Stimulated activated CD4-positive, alpha-beta T cell treated with anti-CD3 and anti-CD28 coated beads, Interleukin-2, amount 100 ng/mL, for 48 hours (primary cell): ENCODE results near the gene MAP7D1.

Source experiments
- DNase-seq, 2 donors: peaks; one replicate each; pipeline ENCODE4 v3.0.0-alpha.2; 2020

The MAP7D1 gene

DNA sequence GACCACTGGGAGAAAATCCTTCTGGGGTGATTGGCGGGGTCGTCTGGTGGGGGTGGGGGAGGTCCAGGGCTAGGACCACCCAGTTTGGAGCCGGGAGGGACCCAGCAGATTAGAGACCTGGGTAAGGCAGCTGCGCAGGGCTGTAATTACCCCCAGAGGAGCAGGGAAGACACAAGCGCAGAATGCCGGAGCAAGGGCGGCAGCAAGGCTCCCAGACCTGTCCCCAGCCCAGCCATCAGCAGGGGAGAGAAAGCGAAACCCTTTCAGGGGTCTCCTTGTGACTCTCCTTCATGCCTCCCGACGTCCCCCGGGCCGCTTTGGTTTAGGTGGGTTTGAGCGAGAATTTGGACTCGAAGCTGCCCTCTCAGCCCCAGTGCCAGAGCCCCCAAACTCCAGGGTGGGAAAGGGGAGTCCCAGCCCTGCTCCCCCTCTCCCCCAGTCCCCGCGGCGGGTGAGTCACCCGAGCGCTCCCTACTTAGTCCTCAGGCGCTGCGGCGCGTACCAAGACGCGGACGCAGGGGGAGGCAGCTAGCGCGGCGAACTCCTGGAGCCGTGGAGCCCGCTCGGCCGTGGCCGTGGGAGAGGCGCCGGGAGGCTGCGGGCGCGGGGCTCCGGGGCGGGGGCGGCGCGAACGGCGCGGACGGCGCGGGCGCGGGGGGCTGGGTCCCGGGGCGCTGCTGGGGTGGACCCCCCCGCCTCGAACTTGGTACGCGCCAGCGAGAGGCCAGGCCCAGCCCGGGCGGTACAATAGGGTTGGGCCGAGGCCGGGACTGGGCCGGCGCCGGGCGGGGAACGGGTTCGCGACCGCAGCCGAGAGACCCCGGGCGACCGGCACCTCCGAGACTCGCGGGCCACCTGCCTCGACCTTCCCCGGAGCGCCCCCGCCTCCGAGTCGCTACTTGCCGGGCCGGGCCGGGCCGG is at the start of gene MAP7D1:
Gene MAP7D1 (plus strand): TSS at position 753 of the 921 bp plus-strand sequence. CDS start 258 bp downstream, outside the sequence.
- DNase-seq, result peak; percentile 77 to 80

- DNase-seq, result no peak
Measured at GRCh38 chr1:36106269-36106668, 49.7 kb upstream of the MAP7D1 start.

DNA sequence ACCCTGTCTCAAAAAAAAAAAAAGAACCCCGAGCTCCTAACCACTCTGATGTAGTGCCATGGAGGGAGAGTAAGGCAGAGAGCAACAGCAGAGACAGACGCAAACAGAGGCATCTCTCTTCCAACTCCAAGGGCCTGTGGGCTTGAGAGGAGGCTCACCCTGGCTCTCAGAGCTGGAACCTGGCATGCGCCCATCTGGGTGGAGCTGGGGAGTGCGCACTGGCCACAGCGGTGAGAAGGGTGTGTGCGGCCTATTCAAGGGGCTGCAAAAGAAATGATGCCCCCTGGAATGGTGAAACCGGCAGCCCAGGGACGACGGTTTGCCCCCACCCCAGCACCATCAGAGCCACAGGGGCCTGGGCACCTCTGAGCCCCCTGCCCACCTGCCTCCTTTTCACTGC is 48.6 kb upstream of the MAP7D1 start:
- DNase-seq, result no peak

- no peak for DNase-seq
Measured at GRCh38 chr1:36108314-36108713, 47.6 kb upstream of the MAP7D1 start.

DNA sequence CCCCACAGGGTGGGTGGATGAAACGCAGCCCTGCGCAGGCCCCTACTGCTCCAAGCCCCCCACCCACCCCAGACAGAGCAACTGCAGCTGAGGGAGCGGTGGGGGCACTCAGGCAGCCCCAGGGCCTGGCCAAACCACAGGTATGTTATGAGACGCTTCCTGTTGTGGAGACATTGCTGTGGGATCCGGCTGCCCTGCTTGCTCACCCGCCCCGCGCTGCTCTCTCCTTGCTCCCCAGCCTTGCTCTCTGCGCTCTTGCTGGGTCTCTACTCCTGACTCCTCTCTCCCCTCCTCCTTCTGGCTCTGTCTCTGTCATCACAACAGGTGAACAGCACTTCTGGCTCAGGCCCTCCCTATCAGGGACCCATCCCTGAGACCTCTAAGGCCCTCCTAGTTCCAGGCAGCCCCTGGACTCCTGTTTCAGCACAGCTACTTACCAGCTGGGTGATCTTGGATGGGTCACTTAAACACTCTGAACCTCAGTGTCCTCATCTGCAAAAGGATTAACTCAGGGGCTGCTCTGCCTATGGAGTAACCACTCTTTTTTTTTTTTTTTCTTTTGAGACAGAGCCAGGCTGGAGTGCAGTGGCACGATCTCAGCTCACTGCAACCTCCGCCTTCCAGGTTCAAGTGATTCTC is 46.8 kb upstream of the MAP7D1 start:
- peak in 1 of 2 donors; percentile 32 for DNase-seq

GRCh38 chr1:36111151-36111550 is 44.8 kb upstream of the MAP7D1 start:
- no peak for DNase-seq

DNA sequence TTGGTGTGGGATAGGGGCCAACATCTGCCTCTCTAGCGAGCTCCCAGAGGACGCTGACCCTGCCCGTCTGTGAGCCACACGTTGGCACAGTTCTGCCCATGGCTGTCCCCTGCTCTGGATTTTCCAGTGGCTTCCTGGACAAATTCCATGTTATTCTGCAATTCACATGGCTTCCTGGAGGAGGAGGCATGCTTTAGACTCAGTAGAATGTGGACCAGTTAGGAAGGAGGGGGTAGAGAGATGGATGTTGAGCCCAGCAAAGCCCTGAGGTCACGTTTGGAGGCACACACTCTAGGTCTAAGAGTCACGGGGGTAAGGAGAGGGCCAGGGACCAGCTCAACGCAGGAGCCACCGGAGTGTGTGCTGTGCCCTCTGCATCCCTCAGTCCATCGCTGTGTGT is 43.1 kb upstream of the MAP7D1 start:
- DNase-seq, result no peak

DNA sequence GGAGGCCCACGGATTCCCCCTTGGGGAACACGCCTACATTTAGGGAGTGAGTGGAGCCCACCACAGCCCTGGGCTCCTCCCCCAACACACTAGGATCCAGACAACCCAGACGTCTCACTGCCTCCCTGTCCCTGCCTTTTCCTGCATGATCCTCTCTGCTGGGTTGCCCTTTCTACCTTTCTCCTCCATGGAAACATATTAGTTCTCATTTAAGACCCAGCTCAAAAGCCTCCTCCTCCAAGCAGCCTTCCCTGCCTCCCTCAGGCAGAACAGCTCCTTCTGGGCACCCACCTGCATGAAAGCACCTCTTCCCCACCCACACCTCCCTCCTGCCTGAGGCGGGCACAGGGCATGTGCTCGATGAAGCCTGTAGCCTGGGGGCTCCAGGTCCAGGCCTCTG is 41.6 kb upstream of the MAP7D1 start:
- no peak for DNase-seq

DNA sequence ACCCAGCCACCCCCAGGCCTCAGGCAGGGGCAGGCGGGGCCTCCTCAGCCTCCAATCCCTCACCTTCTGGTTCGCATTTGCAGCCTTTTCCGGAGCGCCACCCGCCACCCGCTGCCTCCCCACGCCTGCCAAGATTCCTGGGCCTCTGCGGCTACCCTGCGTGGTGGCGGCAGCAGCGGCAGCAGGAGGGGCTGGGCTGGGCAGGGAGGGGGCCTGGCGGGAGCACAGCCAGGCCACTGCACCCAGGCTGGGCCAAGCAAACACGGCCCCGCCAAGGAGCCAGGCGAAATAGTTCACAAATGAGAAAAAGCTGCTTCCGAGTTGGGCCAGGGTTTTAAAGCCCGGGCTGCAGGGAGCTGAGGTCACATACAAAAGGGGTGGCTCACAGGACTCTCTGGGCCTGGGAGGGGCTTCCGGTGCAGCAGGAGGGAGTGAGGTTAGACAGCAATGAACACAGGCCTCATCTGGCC is 40.7 kb upstream of the MAP7D1 start:
- DNase-seq, result no peak

GRCh38 chr1:36115931-36116330 is 40.0 kb upstream of the MAP7D1 start:
- no peak for DNase-seq

GRCh38 chr1:36116901-36117300 is 39.1 kb upstream of the MAP7D1 start:
- no peak for DNase-seq

DNA sequence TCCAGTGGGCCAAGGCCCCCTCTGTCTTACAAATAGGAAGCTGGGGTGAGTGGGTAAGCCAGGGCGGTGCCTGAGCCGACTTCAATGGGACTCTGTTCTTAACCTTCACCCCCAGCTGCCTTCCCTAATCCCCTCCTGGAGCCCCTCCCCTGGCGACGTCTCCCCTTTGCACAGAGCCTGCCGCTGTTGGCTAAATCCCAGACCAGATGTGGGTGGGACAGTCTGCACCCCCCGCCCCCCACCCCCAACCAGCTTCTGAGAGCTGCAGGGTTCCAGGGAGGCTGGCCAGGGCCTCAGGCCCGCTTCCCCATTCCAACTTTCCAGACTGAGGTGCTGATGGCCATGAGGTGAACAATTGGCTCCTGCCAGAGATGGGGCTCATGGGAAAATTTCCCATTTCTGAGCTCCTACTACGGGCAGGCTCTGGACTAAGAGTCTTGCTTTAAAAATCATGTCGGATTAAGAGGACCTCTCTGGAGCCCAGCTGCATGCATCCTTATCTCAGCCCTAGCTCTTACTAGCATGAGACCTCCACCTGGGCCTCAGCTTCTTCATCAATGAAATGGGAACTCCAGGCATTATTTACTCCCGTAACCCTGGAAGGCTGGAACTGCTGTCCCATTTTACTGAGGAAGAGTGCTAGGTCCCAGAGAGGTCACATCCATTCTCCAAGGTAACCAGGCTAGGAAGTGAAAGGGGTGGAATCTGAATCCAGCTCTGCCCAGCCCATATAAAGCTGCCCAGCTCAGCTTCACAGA is 37.3 kb upstream of the MAP7D1 start:
- no peak for DNase-seq

DNA sequence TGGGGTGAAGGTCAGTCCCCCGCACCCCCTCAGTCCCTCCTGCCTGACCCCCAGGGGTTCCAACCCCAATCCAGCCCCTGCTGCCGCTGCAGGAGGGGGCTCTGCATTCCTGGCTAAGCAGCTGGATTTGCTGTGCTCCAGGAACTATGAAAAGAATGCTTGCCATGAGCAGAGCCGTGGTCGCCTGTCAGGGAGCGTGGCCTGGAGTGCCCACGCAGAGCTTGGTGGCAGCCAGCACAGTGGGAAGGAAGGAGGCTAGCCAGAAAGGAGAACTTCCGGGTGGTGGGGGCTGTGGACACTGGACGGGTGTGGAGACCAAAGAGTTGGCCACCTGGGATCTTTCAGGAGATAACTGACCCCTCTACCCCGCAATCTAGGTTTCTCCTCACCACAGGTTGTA is 36.5 kb upstream of the MAP7D1 start:
- DNase-seq, result no peak

GRCh38 chr1:36122062-36123030 is 33.6 kb upstream of the MAP7D1 start:
- no peak for DNase-seq

- DNase-seq, result no peak
Measured at GRCh38 chr1:36123356-36123755, 32.6 kb upstream of the MAP7D1 start.

DNA sequence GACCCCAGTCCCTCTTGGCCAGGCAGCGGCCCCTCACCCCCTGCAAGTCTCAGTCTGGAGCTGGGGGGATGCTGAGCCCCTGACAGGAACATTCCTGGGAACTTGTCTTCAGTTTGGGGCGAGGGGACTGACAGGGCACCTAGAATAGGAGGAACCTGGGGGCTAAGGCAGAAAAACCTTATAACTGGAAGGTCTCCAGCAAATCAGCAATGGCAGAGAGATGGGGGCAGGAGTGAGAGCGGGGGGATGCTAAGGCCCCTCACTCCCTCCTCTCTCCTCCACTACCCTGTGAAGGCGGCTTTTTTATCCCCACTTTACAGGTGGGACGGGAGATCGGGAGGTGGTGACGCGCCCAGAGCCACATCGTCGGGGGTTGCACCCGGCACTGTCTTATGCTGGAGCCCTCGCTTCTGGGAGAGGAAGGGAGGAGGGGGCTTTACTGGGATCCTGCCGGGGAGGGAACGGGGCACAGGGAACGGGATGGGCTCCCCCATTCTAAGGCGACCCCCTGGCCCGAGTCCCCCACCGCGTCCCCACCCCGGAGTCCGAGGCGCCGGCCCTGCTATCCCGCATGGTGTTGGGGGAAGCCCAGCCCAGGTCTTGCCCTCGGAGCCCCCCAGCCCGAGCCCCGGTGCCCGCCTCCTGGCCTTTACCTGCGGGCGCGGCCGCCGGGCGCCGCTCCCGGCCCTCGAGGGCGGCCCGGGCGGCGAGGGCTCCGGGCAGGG is 31.4 kb upstream of the MAP7D1 start:
- DNase-seq, result no peak

DNA sequence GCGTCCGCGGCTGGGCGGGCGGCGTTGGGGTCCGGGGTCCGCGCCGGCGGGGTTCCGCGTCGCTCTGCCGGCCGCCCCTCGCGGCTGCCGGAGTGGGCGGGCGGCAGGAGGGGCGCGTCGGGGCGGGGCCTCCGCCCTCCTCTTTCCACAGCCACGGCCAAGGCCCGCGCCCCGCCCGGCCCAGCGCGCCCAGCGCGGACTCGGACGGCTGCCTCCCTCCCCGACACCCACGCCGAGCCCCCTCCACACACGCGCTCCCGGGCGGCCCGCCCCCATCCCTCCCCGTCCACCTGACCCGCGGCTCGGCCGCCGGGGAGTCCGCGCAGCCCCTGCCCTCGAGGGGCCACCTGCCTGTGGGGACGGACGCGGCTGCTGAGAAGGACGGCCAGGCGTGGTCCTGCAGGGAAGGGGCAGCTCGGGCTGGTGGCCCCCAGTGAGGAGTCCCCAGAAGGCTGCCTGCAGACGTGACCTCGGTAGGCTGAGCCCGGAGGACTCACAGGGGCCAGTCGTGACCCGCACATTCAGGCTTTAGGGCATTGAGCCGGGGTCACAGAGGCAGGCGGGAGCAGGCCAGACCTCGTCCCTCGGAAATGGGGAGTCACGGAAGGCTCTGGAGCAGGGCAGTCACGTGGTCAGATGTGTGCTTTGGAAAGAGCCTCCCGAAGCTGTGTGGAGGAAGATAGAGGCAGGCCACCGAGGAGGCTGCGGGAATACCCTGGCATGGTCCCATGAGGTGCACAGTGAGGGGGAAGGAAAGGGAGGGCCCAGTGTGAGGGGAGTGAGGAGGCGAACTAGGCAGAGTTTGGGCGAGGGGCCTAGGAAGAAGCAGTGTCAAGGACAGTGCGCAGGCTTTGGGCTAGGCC is 30.6 kb upstream of the MAP7D1 start, which contains the start of gene COL8A2:
Gene COL8A2 (minus strand): TSS at position 94 of the 863 bp plus-strand sequence. CDS start 24,980 bp downstream, outside the sequence.
- DNase-seq, result no peak

- DNase-seq, result no peak
Measured at GRCh38 chr1:36126005-36126716, 29.8 kb upstream of the MAP7D1 start.

GRCh38 chr1:36126797-36127500 is 29.0 kb upstream of the MAP7D1 start:
- no peak for DNase-seq
